PC-9 (cell line): ENCODE results near the gene TSPAN14. TPM values are rescaled to one million over a fixed set of nuclear protein-coding genes. Genes with fewer than 3 reads are reported as not detected.

Experiments used
- BruUV-seq: library from RNA; stranded (reverse); fragments of 400-500 nt; replicated peaks from 2 replicates; lab custom pipeline; 2021; lab: Mats Ljungman, UMichigan
- CTCF ChIA-PET: fragments of 300-600 bp; sonication (Branson Sonifier 250); formaldehyde crosslinking; loops from one replicate; lab custom pipeline; 2022; ENCODE audit warnings: antibody characterized with exemption; lab: Charles Lee
- POLR2A ChIA-PET: fragments of 300-600 bp; sonication (Branson Sonifier 250); formaldehyde crosslinking; loops from one replicate; lab custom pipeline; 2022; ENCODE audit warnings: antibody characterized with exemption; ENCODE audit not compliant: unreplicated experiment; lab: Charles Lee
- DNase-seq, 2 experiments: peaks; one replicate each; pipeline versions ENCODE4 v3.0.0 to v3.0.0-alpha.2; 2015 to 2022; ENCODE audit warnings: mixed read lengths in 1 of 2
- H2AFZ ChIP-seq: fragments of 200-600 bp; sonication (generic); 2 replicates; pipeline ENCODE4 v1.8.1; 2017; ENCODE audit warnings: antibody characterized with exemption
- H3F3A ChIP-seq: fragments of 200-600 bp; sonication (generic); 2 replicates; pipeline ENCODE4 v1.8.1; 2017; ENCODE audit warnings: antibody characterized with exemption, mild to moderate bottlenecking, low read depth; ENCODE audit not compliant: insufficient read depth
- H3K27ac ChIP-seq: fragments of 200-600 bp; sonication (generic); 2 replicates; pipeline ENCODE4 v1.6.1; 2016; ENCODE audit warnings: mixed run types
- H3K27me3 ChIP-seq: fragments of 200-600 bp; sonication (generic); 2 replicates; pipeline ENCODE4 v1.6.1; 2016; ENCODE audit warnings: low read depth, mixed run types; ENCODE audit not compliant: insufficient read depth
- H3K36me3 ChIP-seq: fragments of 200-600 bp; sonication (generic); 2 replicates; pipeline ENCODE4 v1.6.1; 2016; ENCODE audit warnings: low read depth, mixed run types
- H3K4me1 ChIP-seq: fragments of 200-600 bp; sonication (generic); replicated peaks from 2 replicates; pipeline ENCODE4 v1.6.1; 2016; ENCODE audit warnings: mixed run types; ENCODE audit not compliant: insufficient read depth
- H3K4me2 ChIP-seq: fragments of 200-600 bp; sonication (generic); 2 replicates; pipeline ENCODE4 v1.6.1; 2017; ENCODE audit warnings: mixed run types
- H3K4me3 ChIP-seq: fragments of 200-600 bp; sonication (generic); 2 replicates; pipeline ENCODE4 v1.6.1; 2016; ENCODE audit warnings: mixed run types
- H3K79me2 ChIP-seq: fragments of 200-600 bp; sonication (generic); 2 replicates; pipeline ENCODE4 v1.6.1; 2017; ENCODE audit warnings: low read depth, mixed run types
- H3K9me2 ChIP-seq: fragments of 200-600 bp; sonication (generic); 2 replicates; pipeline ENCODE4 v1.8.1; 2017; ENCODE audit warnings: mild to moderate bottlenecking; ENCODE audit not compliant: insufficient read depth
- H3K9me3 ChIP-seq: fragments of 200-600 bp; sonication (generic); 2 replicates; pipeline ENCODE4 v1.8.1; 2016; ENCODE audit warnings: low read depth; ENCODE audit not compliant: insufficient read depth
- H4K20me1 ChIP-seq: fragments of 200-600 bp; sonication (generic); 2 replicates; pipeline ENCODE4 v1.8.1; 2017; ENCODE audit not compliant: insufficient read depth
- EZH2 ChIP-seq: fragments of 200-600 bp; sonication (generic); IDR thresholded peaks from 2 replicates; pipeline ENCODE4 v1.8.0; 2017; ENCODE audit warnings: antibody characterized with exemption, low read depth
- intact Hi-C: fragments of 100-400 bp; cut with micrococcal nuclease; formaldehyde crosslinking; loops from one replicate; pipeline ENCODE4 v1.10.0; 2022; ENCODE audit not compliant: unreplicated experiment
- total RNA-seq: library from RNA; stranded (reverse); gene quantifications from 2 replicates; pipeline ENCODE4 v1.2.3, GENCODE V29; 2021
- TF ChIP-seq, protein P1 (sequence below): fragments of 200-600 bp; sonication (generic); conservative IDR thresholded peaks from 2 replicates; pipeline ENCODE4 v1.6.1; 2017; ENCODE audit warnings: mixed run types, antibody characterized with exemption, mild to moderate bottlenecking, moderate library complexity

Gene TSPAN14
- total RNA-seq, 1 experiment from 2014 or later = 135 TPM

DNA sequence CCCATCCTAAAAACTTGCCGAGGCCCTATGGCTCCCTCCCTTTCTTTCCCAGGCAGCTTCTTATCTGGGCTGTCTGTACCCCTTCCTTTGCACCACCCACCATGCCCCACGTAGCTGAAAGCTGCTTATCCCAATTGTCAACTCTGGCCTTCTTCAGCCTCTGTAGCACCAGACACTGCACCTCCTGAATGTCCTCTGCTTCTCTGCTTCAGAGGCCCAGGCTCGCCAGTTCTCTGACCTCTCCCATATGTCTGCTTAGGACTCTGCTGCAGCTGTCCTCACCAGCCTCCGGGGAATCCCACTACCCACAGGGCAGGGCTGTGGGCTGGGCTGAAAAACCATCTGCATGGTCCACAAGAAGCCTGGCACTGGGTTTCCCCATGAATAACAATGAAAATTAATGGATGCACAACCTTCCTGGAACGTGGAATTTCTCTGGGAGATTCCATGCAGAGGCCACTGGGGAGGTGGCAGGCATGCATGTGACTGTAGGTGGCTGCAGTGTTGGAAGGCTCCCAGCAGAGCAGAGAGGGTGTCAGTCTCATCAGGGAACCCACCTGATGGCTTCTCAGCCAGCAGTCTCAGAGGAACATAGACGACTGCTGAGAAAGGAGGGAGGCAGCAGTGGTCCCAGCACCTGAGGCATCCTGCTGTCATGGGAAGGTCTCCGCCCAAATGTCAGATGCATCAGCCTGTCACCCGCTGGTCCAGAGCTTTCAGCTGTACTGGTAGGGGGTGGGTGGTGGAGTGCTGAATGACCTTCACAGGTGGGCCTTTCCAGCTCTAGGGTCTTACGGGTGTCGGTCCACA lies 66.8 kb downstream of the TSPAN14 start:
- no peak overlapping the region for H3K4me2 ChIP-seq
- no peaks in the 10 kb centered on the region for H3K9me3 ChIP-seq
- no peak overlapping the region for H2AFZ ChIP-seq
- POLR2A ChIA-PET = no interaction called here
- TF ChIP-seq, protein P1, sequence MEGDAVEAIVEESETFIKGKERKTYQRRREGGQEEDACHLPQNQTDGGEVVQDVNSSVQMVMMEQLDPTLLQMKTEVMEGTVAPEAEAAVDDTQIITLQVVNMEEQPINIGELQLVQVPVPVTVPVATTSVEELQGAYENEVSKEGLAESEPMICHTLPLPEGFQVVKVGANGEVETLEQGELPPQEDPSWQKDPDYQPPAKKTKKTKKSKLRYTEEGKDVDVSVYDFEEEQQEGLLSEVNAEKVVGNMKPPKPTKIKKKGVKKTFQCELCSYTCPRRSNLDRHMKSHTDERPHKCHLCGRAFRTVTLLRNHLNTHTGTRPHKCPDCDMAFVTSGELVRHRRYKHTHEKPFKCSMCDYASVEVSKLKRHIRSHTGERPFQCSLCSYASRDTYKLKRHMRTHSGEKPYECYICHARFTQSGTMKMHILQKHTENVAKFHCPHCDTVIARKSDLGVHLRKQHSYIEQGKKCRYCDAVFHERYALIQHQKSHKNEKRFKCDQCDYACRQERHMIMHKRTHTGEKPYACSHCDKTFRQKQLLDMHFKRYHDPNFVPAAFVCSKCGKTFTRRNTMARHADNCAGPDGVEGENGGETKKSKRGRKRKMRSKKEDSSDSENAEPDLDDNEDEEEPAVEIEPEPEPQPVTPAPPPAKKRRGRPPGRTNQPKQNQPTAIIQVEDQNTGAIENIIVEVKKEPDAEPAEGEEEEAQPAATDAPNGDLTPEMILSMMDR = no peak
- TF ChIP-seq EZH2 = no peak
- intact Hi-C loops = no loop called here
- H3K4me1 ChIP-seq = no peaks in the 10 kb centered on the region
- no peaks in the 10 kb centered on the region for H3K27me3 ChIP-seq
- H3K4me3 ChIP-seq = no peak overlapping the region
- no peaks in the 10 kb centered on the region for H4K20me1 ChIP-seq
- H3K79me2 ChIP-seq = no peaks in the 10 kb centered on the region
- peaks cover 27% of the 10 kb centered on the region for H3K36me3 ChIP-seq
- BruUV-seq = no TSS peak
- CTCF ChIA-PET = no interaction called here
- H3F3A ChIP-seq = peaks cover 87% of the 10 kb centered on the region
- no peak overlapping the region for H3K27ac ChIP-seq
- no peaks in the 10 kb centered on the region for H3K9me2 ChIP-seq
- DNase-seq = no peak

DNA sequence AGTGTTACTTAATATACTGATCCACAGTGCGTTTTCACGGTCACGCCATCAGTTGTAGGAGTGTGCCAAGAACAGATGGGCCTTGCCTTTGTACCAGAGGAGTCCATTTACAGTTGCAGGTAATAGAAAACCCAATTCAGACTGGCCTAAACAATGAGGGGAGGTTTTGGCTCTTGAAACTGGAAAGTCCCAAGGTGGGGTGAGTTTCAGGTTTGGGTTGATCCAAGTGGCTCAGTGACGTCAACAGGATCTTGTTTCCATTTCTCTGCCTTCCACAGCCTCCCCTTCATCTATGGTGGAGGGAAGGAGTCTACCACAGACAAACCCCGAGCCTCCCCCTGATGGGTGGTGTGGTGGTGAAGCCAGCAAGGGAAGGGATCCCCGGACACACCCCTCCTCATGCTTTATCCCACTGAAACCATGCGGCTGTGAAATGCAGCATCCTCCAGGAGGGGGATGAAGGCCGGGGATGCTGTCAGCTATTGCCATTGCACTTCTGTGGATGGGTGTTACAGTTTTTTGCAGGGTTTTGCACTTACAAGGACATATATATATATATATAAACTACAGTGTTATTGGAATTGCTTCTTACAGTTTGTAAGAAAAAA lies 68.8 kb downstream of the TSPAN14 start:
- POLR2A ChIA-PET = no interaction called here
- Histone ChIP-seq H3K9me3 (no peaks in the 10 kb centered on the region), H3K27ac (no peak overlapping the region), H3K4me1 (no peaks in the 10 kb centered on the region), H3K27me3 (no peaks in the 10 kb centered on the region), H3K4me3 (no peak overlapping the region), H3K4me2 (no peak overlapping the region), H3F3A (peaks cover 69% of the 10 kb centered on the region), H3K9me2 (no peaks in the 10 kb centered on the region), H3K36me3 (peaks cover 17% of the 10 kb centered on the region), H4K20me1 (no peaks in the 10 kb centered on the region), H3K79me2 (no peaks in the 10 kb centered on the region), H2AFZ (no peak overlapping the region)
- intact Hi-C loops = no loop called here
- CTCF ChIA-PET = interaction anchor here (0.5 to 0.7 kb wide), 2 partner anchors 74 to 78 kb away, joined by 3 to 7 read pairs; no protein-coding TSS in a partner anchor
- BruUV-seq = no TSS peak
- DNase-seq = no peak
- no peak for TF ChIP-seq EZH2
- TF ChIP-seq, protein P1 = no peak

DNA sequence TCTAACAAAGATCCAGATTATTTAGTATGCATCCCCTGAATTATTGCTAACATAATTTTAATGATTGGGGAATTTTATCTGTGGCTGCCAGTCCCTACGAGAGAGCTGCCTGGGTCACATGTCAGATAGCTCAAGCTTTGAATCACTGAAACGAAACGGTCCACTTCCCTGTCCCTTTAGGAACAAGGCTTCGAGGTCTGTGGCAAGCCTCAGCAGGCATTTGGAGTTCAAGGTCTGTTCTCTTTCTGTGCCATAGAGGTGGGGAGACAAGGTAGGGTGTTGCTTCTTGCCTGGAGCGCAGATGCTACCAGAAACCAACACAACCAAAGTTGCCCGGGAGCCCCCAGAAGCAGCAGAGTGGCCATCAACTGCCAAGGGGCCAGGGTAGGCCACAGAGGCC lies 69.7 kb downstream of the TSPAN14 start:
- Histone ChIP-seq H3K9me2 (no peaks in the 10 kb centered on the region), H4K20me1 (no peaks in the 10 kb centered on the region), H3K4me2 (no peak overlapping the region), H3K4me1 (no peaks in the 10 kb centered on the region), H3K36me3 (peaks cover 10% of the 10 kb centered on the region), H3K4me3 (no peak overlapping the region), H3K9me3 (no peaks in the 10 kb centered on the region), H3F3A (peaks cover 63% of the 10 kb centered on the region), H3K27me3 (no peaks in the 10 kb centered on the region), H2AFZ (no peak overlapping the region), H3K27ac (no peak overlapping the region), H3K79me2 (no peaks in the 10 kb centered on the region)
- POLR2A ChIA-PET = no interaction called here
- BruUV-seq = no TSS peak
- CTCF ChIA-PET = interaction anchor here (0.7 kb wide), 1 partner anchor 75 kb away, joined by 7 read pairs; no protein-coding TSS in a partner anchor
- no peak for DNase-seq
- TF ChIP-seq EZH2 = no peak
- TF ChIP-seq, protein P1 = no peak
- intact Hi-C loops = no loop called here
